ENCODE data around the gene PDGFRB. TPM values are rescaled to one million over a fixed set of nuclear protein-coding genes. Genes with fewer than 3 reads are reported as not detected.

Gene PDGFRB
- total RNA-seq, 1 experiment from 2014 or later, result 0.66 TPM

- Histone ChIP-seq H3K4me3 (ENCODE audit: low read length) (no peak overlapping the region), H3K4me2 (ENCODE audit: low read length) (no peak overlapping the region), H4K20me1 (ENCODE audit: low read length) (no peaks in the 10 kb centered on the region), H3F3A (ENCODE audit: low read length, unreplicated experiment) (no peaks in the 10 kb centered on the region), H3K27ac (ENCODE audit: low read length) (no peak overlapping the region), H3K4me1 (ENCODE audit: insufficient read depth, low read length) (peaks cover 14% of the 10 kb centered on the region), H3K79me2 (ENCODE audit: low read length) (no peaks in the 10 kb centered on the region), H2AFZ (ENCODE audit: low read length) (no peak overlapping the region), H3K9me2 (replicated peaks; ENCODE audit: low read length) (no peaks in the 10 kb centered on the region), H3K9ac (ENCODE audit: low read length) (no peak overlapping the region), H3K27me3 (ENCODE audit: low read length) (no peaks in the 10 kb centered on the region), H3K9me3 (ENCODE audit: low read length) (no peaks in the 10 kb centered on the region), H3K36me3 (ENCODE audit: low read depth, low read length) (no peaks in the 10 kb centered on the region)
- POLR2A ChIA-PET (ENCODE audit: unreplicated experiment), result no interaction called here
- intact Hi-C loops (cut with micrococcal nuclease), result no loop called here
- ATAC-seq, result peak; percentile 39
- CTCF ChIA-PET, result no interaction called here
- TF ChIP-seq EZH2phosphoT487 (IDR thresholded peaks at IDR 0.05; ENCODE audit: borderline replicate concordance, low read length), result no peak
- no peak for TF ChIP-seq CTCF (conservative IDR thresholded peaks at IDR 0.05; ENCODE audit: low read depth, low read length)
- TF ChIP-seq EZH2 (IDR thresholded peaks at IDR 0.05; ENCODE audit: low read length, unreplicated experiment), result no peak
- no peak for DNase-seq
- no TSS peak for BruUV-seq (replicated peaks)
These were observed 90.3 kb downstream of the PDGFRB start for GRCh38 chr5:150065346-150065745.

- ChIA-PET POLR2A (ENCODE audit: unreplicated experiment) (no interaction called here), CTCF (no interaction called here)
- no peak overlapping the region for H3K4me3 ChIP-seq (ENCODE audit: low read length)
- H3K4me1 ChIP-seq (ENCODE audit: insufficient read depth, low read length), result peaks cover 14% of the 10 kb centered on the region
- no peak overlapping the region for H3K9ac ChIP-seq (ENCODE audit: low read length)
- no peaks in the 10 kb centered on the region for H3K36me3 ChIP-seq (ENCODE audit: low read depth, low read length)
- no TSS peak for BruUV-seq (replicated peaks)
- H3K9me3 ChIP-seq (ENCODE audit: low read length), result no peaks in the 10 kb centered on the region
- intact Hi-C loops (cut with micrococcal nuclease), result no loop called here
- no peaks in the 10 kb centered on the region for H3F3A ChIP-seq (ENCODE audit: low read length, unreplicated experiment)
- no peak for ATAC-seq
- no peak overlapping the region for H3K27ac ChIP-seq (ENCODE audit: low read length)
- no peaks in the 10 kb centered on the region for H3K27me3 ChIP-seq (ENCODE audit: low read length)
- H3K79me2 ChIP-seq (ENCODE audit: low read length), result no peaks in the 10 kb centered on the region
- TF ChIP-seq EZH2phosphoT487 (IDR thresholded peaks at IDR 0.05; ENCODE audit: borderline replicate concordance, low read length) (no peak), EZH2 (IDR thresholded peaks at IDR 0.05; ENCODE audit: low read length, unreplicated experiment) (no peak), CTCF (conservative IDR thresholded peaks at IDR 0.05; ENCODE audit: low read depth, low read length) (no peak)
- no peak overlapping the region for H2AFZ ChIP-seq (ENCODE audit: low read length)
- no peaks in the 10 kb centered on the region for H4K20me1 ChIP-seq (ENCODE audit: low read length)
- no peak overlapping the region for H3K4me2 ChIP-seq (ENCODE audit: low read length)
- no peak for DNase-seq
- no peaks in the 10 kb centered on the region for H3K9me2 ChIP-seq (replicated peaks; ENCODE audit: low read length)
These were observed 90.9 kb downstream of the PDGFRB start for GRCh38 chr5:150064681-150065220.

Other genes with a start within 250 kb of the PDGFRB start
- gene PDE6A, start 211.1 kb downstream of the PDGFRB start, total RNA-seq (2014; rRNA removed), result not detected in 2 replicates
- gene SLC26A2, start 195.1 kb downstream of the PDGFRB start, total RNA-seq (2014; rRNA removed), result 10.8 and 13.1 TPM in 2 replicates
- gene TIGD6, start 155.2 kb downstream of the PDGFRB start, total RNA-seq (2014; rRNA removed), result 3.8 and 5.7 TPM in 2 replicates
- gene HMGXB3, start 155.1 kb downstream of the PDGFRB start, total RNA-seq (2014; rRNA removed), result 56.6 and 84.7 TPM in 2 replicates
- gene CSF1R, start 69.3 kb downstream of the PDGFRB start, total RNA-seq (2014; rRNA removed), result not detected in 2 replicates
- not detected in 2 replicates for gene CDX1, start 10.9 kb upstream of the PDGFRB start, total RNA-seq (2014; rRNA removed)
- 0.29 and 0.35 TPM in 2 replicates for gene SLC6A7, start 34.2 kb upstream of the PDGFRB start, total RNA-seq (2014; rRNA removed)
- gene CAMK2A, start 133.9 kb upstream of the PDGFRB start, total RNA-seq (2014; rRNA removed), result 0.15 TPM in 1 of 2 replicates, not detected in the other
- gene ARSI, start 147.1 kb upstream of the PDGFRB start, total RNA-seq (2014; rRNA removed), result 5.9 and 6.3 TPM in 2 replicates
- 113 and 149 TPM in 2 replicates for gene TCOF1, start 201.9 kb upstream of the PDGFRB start, total RNA-seq (2014; rRNA removed)